Measurements from ENCODE around the gene MACROH2A1. TPM values are rescaled to one million over a fixed set of nuclear protein-coding genes. Genes with fewer than 3 reads are reported as not detected.

Gene MACROH2A1
- total and polyA plus RNA-seq, 9 of the 15 experiments (the other 6 are each of a cell fraction or from before 2014, with no cell fraction given), result 44.9 to 289 (median 193) TPM

- TF ChIP-seq LEF1 (IDR thresholded peaks at IDR 0.05) (peak; percentile 69), VEZF1 (CRISPR knock-in tag; IDR thresholded peaks at IDR 0.05) (peak; percentile 79), GABPA (tag; conservative IDR thresholded peaks at IDR 0.05; ENCODE audit: low read depth) (no peak), STAG1 (CRISPR knock-in tag; IDR thresholded peaks at IDR 0.05; ENCODE audit: borderline replicate concordance) (no peak), LARP7 (IDR thresholded peaks at IDR 0.05) (no peak), PML (IDR thresholded peaks at IDR 0.05; ENCODE audit: low read length) (no peak), ARHGAP35 (IDR thresholded peaks at IDR 0.05; ENCODE audit: partially characterized antibody) (no peak), SNIP1 (IDR thresholded peaks at IDR 0.05; ENCODE audit: low read depth) (no peak), ZC3H8 (IDR thresholded peaks at IDR 0.05) (no peak), ZNF41 (CRISPR knock-in tag; conservative IDR thresholded peaks at IDR 0.05) (no peak), ELF1 (tag; IDR thresholded peaks at IDR 0.05) (no peak), SIN3B (IDR thresholded peaks at IDR 0.05; ENCODE audit: low read depth) (no peak), DNMT1 (IDR thresholded peaks at IDR 0.05) (no peak), PRDM10 (IDR thresholded peaks at IDR 0.05; ENCODE audit: partially characterized antibody) (peak; percentile 29), CREBBP (IDR thresholded peaks at IDR 0.05; ENCODE audit: low read depth, low read length) (no peak), SIRT6 (IDR thresholded peaks at IDR 0.05; ENCODE audit: low read depth, low read length) (no peak), HNRNPL (IDR thresholded peaks at IDR 0.05; ENCODE audit: low read depth, low read length) (no peak), ZNF586 (CRISPR knock-in tag; conservative IDR thresholded peaks at IDR 0.05) (no peak), E2F5 (CRISPR knock-in tag; IDR thresholded peaks at IDR 0.05) (no peak), CHCHD3 (CRISPR knock-in tag; IDR thresholded peaks at IDR 0.05) (no peak), HEY1 (CRISPR knock-in tag; IDR thresholded peaks at IDR 0.05; ENCODE audit: borderline replicate concordance) (no peak)
- TF ChIP-seq, protein P1, sequence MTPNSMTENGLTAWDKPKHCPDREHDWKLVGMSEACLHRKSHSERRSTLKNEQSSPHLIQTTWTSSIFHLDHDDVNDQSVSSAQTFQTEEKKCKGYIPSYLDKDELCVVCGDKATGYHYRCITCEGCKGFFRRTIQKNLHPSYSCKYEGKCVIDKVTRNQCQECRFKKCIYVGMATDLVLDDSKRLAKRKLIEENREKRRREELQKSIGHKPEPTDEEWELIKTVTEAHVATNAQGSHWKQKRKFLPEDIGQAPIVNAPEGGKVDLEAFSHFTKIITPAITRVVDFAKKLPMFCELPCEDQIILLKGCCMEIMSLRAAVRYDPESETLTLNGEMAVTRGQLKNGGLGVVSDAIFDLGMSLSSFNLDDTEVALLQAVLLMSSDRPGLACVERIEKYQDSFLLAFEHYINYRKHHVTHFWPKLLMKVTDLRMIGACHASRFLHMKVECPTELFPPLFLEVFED (CRISPR knock-in tag; conservative IDR thresholded peaks at IDR 0.05), result no peak
- TF ChIP-seq, protein P2, sequence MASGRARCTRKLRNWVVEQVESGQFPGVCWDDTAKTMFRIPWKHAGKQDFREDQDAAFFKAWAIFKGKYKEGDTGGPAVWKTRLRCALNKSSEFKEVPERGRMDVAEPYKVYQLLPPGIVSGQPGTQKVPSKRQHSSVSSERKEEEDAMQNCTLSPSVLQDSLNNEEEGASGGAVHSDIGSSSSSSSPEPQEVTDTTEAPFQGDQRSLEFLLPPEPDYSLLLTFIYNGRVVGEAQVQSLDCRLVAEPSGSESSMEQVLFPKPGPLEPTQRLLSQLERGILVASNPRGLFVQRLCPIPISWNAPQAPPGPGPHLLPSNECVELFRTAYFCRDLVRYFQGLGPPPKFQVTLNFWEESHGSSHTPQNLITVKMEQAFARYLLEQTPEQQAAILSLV (tag; IDR thresholded peaks at IDR 0.05), result no peak
Observed at GRCh38 chr5:135437422-135437795, 38.4 kb upstream of the MACROH2A1 start (continued).

Data from K562 (cell line).